Karpas-422 (cell line): ENCODE data around the gene LTBR. TPM values are rescaled to one million over a fixed set of nuclear protein-coding genes. Genes with fewer than 3 reads are reported as not detected.

Experiments used
- DNase-seq: peaks from one replicate; pipeline ENCODE4 v3.0.0-alpha.2; 2015
- H2AFZ ChIP-seq: fragments of 200-600 bp; sonication (generic); 2 replicates; pipeline ENCODE4 v1.6.1; 2014; ENCODE audit warnings: antibody characterized with exemption, low read length, mixed read lengths
- H3K27ac ChIP-seq: fragments of 200-600 bp; sonication (generic); 2 replicates; pipeline ENCODE4 v1.5.1; 2014; ENCODE audit warnings: mild to moderate bottlenecking, low read length, moderate library complexity
- H3K27me3 ChIP-seq: fragments of 200-600 bp; sonication (generic); 2 replicates; pipeline ENCODE4 v1.6.1; 2014; ENCODE audit warnings: low read length, mixed read lengths
- H3K36me3 ChIP-seq: fragments of 200-600 bp; sonication (generic); 2 replicates; pipeline ENCODE4 v1.6.1; 2014; ENCODE audit warnings: low read length, mixed read lengths; ENCODE audit not compliant: insufficient read depth
- H3K4me1 ChIP-seq: fragments of 200-600 bp; sonication (generic); 2 replicates; pipeline ENCODE4 v1.6.1; 2014; ENCODE audit warnings: mild to moderate bottlenecking, low read length, mixed read lengths
- H3K4me2 ChIP-seq: fragments of 200-600 bp; sonication (generic); 2 replicates; pipeline ENCODE4 v1.6.1; 2014; ENCODE audit warnings: low read length, low read depth, mild to moderate bottlenecking; ENCODE audit not compliant: poor library complexity, severe bottlenecking
- H3K4me3 ChIP-seq: fragments of 200-600 bp; sonication (generic); 2 replicates; pipeline ENCODE4 v1.5.1; 2014; ENCODE audit warnings: mild to moderate bottlenecking, antibody characterized with exemption, low read length, mixed read lengths
- H3K79me2 ChIP-seq: fragments of 200-600 bp; sonication (generic); 2 replicates; pipeline ENCODE4 v1.6.1; 2014; ENCODE audit warnings: mild to moderate bottlenecking, low read length, mixed read lengths
- H3K9ac ChIP-seq: fragments of 200-600 bp; sonication (generic); 2 replicates; pipeline ENCODE4 v1.6.0; 2014; ENCODE audit warnings: low read length
- H3K9me2 ChIP-seq: fragments of 200-600 bp; sonication (generic), shearing (Covaris generic); replicated peaks from 2 replicates; pipeline ENCODE4 v1.6.0; 2014; ENCODE audit warnings: mild to moderate bottlenecking, low read length, moderate library complexity; ENCODE audit not compliant: insufficient read depth
- H3K9me3 ChIP-seq: fragments of 300-700, 200-600 bp; sonication (generic); 2 replicates; pipeline ENCODE4 v1.6.1; 2014; ENCODE audit warnings: low read length, mixed read lengths
- H4K20me1 ChIP-seq: fragments of 200-600 bp; sonication (generic); 2 replicates; pipeline ENCODE4 v1.6.1; 2014; ENCODE audit warnings: mild to moderate bottlenecking, antibody characterized with exemption, low read length, low read depth; ENCODE audit not compliant: insufficient read depth
- total RNA-seq: library from RNA; depleted of rRNA; stranded (reverse); fragments of >200 nt; shearing (Covaris generic); gene quantifications from 2 replicates; pipeline ENCODE4 v1.2.3, GENCODE V29; 2014; ENCODE audit warnings: low replicate concordance; rRNA removed

LTBR gene
- not detected in 2 replicates for total RNA-seq

- no peak for DNase-seq
- Histone ChIP-seq H3K9me2 (no peaks in the 10 kb centered on the region), H4K20me1 (no peaks in the 10 kb centered on the region), H3K9ac (no peak within 1 kb of the TSS), H2AFZ (no peak within 1 kb of the TSS), H3K4me1 (no peaks in the 10 kb centered on the region), H3K9me3 (no peaks in the 10 kb centered on the region), H3K4me2 (no peak within 1 kb of the TSS), H3K36me3 (no peaks in the 10 kb centered on the region), H3K27ac (no peak within 1 kb of the TSS), H3K27me3 (no peaks in the 10 kb centered on the region), H3K79me2 (no peaks in the 10 kb centered on the region), H3K4me3 (no peak within 1 kb of the TSS)
Measured at GRCh38 chr12:6383572-6384498, at the start of gene LTBR. Gene LTBR (plus strand): TSS chr12:6384162. CDS start chr12:6384359, 197 bp downstream.

- Histone ChIP-seq H3K9me2 (no peaks in the 10 kb centered on the region), H3K27ac (no peak overlapping the region), H3K79me2 (no peaks in the 10 kb centered on the region), H2AFZ (no peak overlapping the region), H3K36me3 (no peaks in the 10 kb centered on the region), H3K4me1 (peaks cover 38% of the 10 kb centered on the region), H3K4me3 (no peak overlapping the region), H3K9ac (no peak overlapping the region), H4K20me1 (peaks cover 27% of the 10 kb centered on the region), H3K4me2 (no peak overlapping the region), H3K9me3 (no peaks in the 10 kb centered on the region), H3K27me3 (no peaks in the 10 kb centered on the region)
- DNase-seq: no peak
Measured at GRCh38 chr12:6334359-6334758, 49.6 kb upstream of the LTBR start.

DNA sequence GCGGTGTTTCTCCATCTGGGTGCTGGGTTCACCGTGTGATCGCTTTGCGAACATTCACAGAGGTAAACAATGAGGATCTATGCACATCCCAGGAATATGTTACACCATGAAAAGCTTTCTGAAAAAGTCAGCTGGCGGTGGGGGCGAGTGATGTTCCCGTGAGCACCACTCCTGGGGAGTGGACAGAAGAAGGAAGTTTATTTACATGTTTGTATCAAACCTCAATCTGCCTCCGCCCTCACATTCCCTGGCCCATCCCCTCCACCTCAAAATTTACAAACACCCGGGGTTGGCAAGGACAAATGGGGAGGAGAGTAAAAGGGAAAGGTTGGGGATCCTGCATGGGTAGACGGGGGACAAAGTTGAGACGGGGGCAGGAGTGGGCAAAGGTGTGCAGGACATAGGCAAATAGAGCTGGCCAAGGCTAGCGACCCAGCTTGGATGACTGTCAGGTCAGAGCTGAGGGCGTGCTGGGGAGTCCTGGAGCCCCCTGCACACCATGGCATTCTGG is 49.0 kb upstream of the LTBR start:
- Histone ChIP-seq H3K27me3 (no peaks in the 10 kb centered on the region), H3K9me2 (no peaks in the 10 kb centered on the region), H3K9me3 (no peaks in the 10 kb centered on the region), H3K9ac (no peak overlapping the region), H3K4me1 (peaks cover 32% of the 10 kb centered on the region), H4K20me1 (peaks cover 25% of the 10 kb centered on the region), H3K27ac (no peak overlapping the region), H3K79me2 (no peaks in the 10 kb centered on the region), H3K36me3 (no peaks in the 10 kb centered on the region), H3K4me3 (no peak overlapping the region), H2AFZ (no peak overlapping the region), H3K4me2 (no peak overlapping the region)
- DNase-seq: no peak

- H4K20me1 ChIP-seq: peaks cover 22% of the 10 kb centered on the region
- no peak overlapping the region for H3K27ac ChIP-seq
- no peaks in the 10 kb centered on the region for H3K27me3 ChIP-seq
- no peaks in the 10 kb centered on the region for H3K9me3 ChIP-seq
- no peaks in the 10 kb centered on the region for H3K79me2 ChIP-seq
- H3K4me1 ChIP-seq: peaks cover 26% of the 10 kb centered on the region
- no peaks in the 10 kb centered on the region for H3K9me2 ChIP-seq
- H3K36me3 ChIP-seq: no peaks in the 10 kb centered on the region
- 0 out of 2 replicates have a peak overlapping the region, but pooled peaks have one; percentile 2 for H2AFZ ChIP-seq
- 0 out of 2 replicates have a peak overlapping the region, but pooled peaks have one; percentile 19 for H3K9ac ChIP-seq
- no peak overlapping the region for H3K4me3 ChIP-seq
- peak overlapping the region; percentile 18 for H3K4me2 ChIP-seq
- peak; percentile 83 for DNase-seq
Measured at GRCh38 chr12:6335451-6336078, 48.4 kb upstream of the LTBR start.

DNA sequence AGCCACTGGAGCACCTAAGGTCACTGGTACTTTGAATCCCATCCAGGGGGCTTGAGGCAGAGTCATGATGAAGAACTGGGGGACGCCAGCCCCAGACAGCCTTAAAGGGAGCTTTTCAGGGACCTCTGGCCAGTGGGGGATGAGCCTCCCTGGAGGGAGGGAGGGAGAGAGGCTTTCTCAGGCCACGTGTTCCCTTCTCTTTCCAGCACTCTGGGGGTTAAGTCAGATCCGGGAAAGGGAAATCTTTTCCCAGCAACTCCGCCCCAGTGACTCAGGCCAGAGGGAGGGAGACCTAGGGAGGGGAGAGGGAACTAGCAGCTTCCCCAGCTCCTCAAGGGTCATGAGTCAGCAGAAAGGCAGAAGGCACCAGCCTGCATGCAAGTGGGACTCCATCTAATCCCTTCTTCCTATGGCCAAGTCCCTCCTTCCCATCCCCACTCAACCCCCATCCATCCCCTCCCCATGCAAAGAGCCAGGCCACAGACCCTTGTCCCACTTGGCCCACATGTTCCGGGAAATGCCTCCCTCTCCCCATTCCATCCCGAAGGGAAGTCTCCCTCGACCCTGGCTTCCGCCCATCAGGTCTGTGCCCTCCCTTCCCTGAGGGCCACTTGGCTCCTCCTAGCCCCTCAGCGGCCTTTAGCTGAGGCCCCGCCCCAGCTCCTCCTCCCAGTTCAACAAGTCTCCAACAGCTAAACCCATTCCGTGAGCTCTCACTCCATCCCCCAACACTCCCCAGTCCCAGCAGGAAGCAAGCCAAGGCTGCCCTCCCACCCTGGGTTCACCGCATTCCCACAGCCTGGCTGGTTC is 47.7 kb upstream of the LTBR start:
- no peak for DNase-seq
- Histone ChIP-seq H3K9me3 (no peaks in the 10 kb centered on the region), H3K9me2 (no peaks in the 10 kb centered on the region), H3K4me3 (no peak overlapping the region), H3K9ac (0 out of 2 replicates have a peak overlapping the region, but pooled peaks have one; percentile 19), H3K4me1 (peaks cover 19% of the 10 kb centered on the region), H3K36me3 (no peaks in the 10 kb centered on the region), H4K20me1 (peaks cover 16% of the 10 kb centered on the region), H3K27ac (no peak overlapping the region), H3K27me3 (no peaks in the 10 kb centered on the region), H3K79me2 (no peaks in the 10 kb centered on the region), H3K4me2 (peak overlapping the region; percentile 18), H2AFZ (0 out of 2 replicates have a peak overlapping the region, but pooled peaks have one; percentile 2)

DNA sequence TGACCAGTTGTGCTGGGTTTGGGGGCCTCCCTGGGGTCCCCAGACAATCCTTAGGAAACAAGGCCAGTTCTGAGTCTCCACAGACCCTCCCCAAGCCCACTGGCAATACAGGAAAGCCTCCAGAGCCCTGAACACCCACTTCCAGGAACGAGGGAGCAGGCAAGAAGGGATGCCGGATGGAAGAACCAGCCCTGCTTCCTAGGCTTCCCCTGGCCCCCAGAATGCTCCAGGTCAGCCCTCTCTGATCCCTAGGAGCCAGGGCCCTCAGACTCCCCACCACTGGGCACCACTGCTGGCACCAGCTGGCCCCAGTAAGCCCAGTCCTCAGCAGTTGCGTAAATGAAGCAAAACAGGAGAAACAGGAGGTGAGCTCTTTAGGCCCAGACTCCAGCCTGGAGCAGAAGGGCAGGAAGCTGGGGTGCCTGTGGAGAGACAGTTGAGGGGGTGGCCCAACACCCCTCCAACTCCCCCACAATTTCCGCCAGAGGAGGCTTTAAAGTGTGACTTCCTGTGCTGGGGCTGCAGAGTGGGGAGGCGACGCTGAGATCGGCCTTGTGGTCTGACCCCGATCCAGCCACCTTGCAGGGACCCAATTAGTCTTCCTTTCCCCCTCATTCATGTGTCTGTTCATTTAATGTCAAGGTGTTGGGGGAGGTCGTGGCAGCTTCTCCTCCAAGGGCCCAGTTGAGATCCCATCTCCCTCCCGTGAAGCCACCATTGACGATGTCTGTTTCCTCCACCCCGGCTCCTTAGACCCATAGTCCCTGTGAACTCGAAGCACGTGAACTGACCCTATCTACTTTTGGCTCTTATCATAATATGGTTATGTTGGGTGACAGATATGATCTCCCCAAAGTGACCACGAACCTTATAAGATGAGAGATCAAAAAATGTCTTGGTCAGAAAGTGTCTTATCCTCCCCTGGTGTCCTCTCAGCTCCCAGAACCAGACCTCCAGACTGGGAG is 46.8 kb upstream of the LTBR start:
- Histone ChIP-seq H3K4me3 (no peak overlapping the region), H3K9ac (no peak overlapping the region), H3K4me1 (peaks cover 23% of the 10 kb centered on the region), H3K4me2 (no peak overlapping the region), H3K36me3 (no peaks in the 10 kb centered on the region), H3K9me2 (no peaks in the 10 kb centered on the region), H3K79me2 (no peaks in the 10 kb centered on the region), H4K20me1 (peaks cover 16% of the 10 kb centered on the region), H3K9me3 (no peaks in the 10 kb centered on the region), H3K27ac (no peak overlapping the region), H3K27me3 (no peaks in the 10 kb centered on the region), H2AFZ (no peak overlapping the region)
- DNase-seq: no peak

DNA sequence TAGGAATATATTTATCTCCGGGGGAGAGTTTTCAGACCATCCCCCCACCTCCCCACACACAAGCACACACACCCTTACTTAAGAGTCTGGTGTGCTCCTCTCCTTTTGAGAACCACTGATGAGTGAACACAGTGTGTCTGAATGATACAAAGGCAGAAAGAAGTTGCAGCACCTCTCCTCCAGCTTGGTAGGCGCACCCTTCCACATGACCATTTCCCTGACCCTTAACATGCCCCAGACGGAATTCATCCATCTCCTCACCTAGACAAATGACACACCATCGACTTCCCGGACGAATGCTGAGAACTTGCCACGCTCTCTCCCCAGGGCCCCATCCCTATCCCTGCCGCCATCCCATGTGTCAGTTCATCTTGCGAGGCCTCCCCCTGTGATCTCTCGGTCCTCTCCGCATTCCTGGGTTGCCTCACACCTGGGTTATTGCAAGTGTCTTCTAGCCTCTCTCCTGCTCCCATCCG is 46.0 kb upstream of the LTBR start:
- H3K4me3 ChIP-seq: no peak overlapping the region
- H3K27me3 ChIP-seq: no peaks in the 10 kb centered on the region
- no peak overlapping the region for H3K9ac ChIP-seq
- H3K36me3 ChIP-seq: no peaks in the 10 kb centered on the region
- no peak overlapping the region for H3K27ac ChIP-seq
- no peaks in the 10 kb centered on the region for H3K9me2 ChIP-seq
- no peak for DNase-seq
- H2AFZ ChIP-seq: no peak overlapping the region
- H3K4me2 ChIP-seq: no peak overlapping the region
- H3K9me3 ChIP-seq: no peaks in the 10 kb centered on the region
- H3K4me1 ChIP-seq: peaks cover 23% of the 10 kb centered on the region
- H3K79me2 ChIP-seq: no peaks in the 10 kb centered on the region
- H4K20me1 ChIP-seq: peaks cover 8% of the 10 kb centered on the region
